ENCODE data around the gene GPSM1.
A peak's percentile ranks its signal among the peaks of the same experiment; 100 is the strongest.

The GPSM1 gene

GRCh38 chr9:136332482-136332983 lies 5.2 kb downstream of the GPSM1 start:
- DNase-seq (ENCODE audit: low spot score) = no peak

- DNase-seq (ENCODE audit: low spot score) = no peak
These were observed 5.7 kb downstream of the GPSM1 start for GRCh38 chr9:136333045-136333444.

GRCh38 chr9:136333486-136333885 lies 6.1 kb downstream of the GPSM1 start:
- DNase-seq (ENCODE audit: low spot score) = no peak

- DNase-seq (ENCODE audit: low spot score) = no peak
These were observed 7.2 kb downstream of the GPSM1 start for GRCh38 chr9:136334541-136334940.

GRCh38 chr9:136335296-136336155 lies 8.2 kb downstream of the GPSM1 start:
- DNase-seq (ENCODE audit: low spot score) = no peak

GRCh38 chr9:136336156-136336870 lies 9.0 kb downstream of the GPSM1 start:
- no peak for DNase-seq (ENCODE audit: low spot score)

GRCh38 chr9:136336881-136337280 lies 9.5 kb downstream of the GPSM1 start:
- DNase-seq (ENCODE audit: low spot score) = no peak

GRCh38 chr9:136337416-136338395 lies 10.4 kb downstream of the GPSM1 start:
- DNase-seq (ENCODE audit: low spot score) = no peak

- DNase-seq (ENCODE audit: low spot score) = no peak
These were observed 11.2 kb downstream of the GPSM1 start for GRCh38 chr9:136338511-136338910.

- DNase-seq (ENCODE audit: low spot score) = peak; percentile 66
These were observed 12.0 kb downstream of the GPSM1 start for GRCh38 chr9:136339173-136339957.

- no peak for DNase-seq (ENCODE audit: low spot score)
These were observed 12.6 kb downstream of the GPSM1 start for GRCh38 chr9:136339958-136340310.

GRCh38 chr9:136340356-136341041 lies 13.2 kb downstream of the GPSM1 start:
- DNase-seq (ENCODE audit: low spot score) = no peak

- DNase-seq (ENCODE audit: low spot score) = no peak
These were observed 13.8 kb downstream of the GPSM1 start for GRCh38 chr9:136341042-136341655.

GRCh38 chr9:136341769-136342168 lies 14.4 kb downstream of the GPSM1 start:
- DNase-seq (ENCODE audit: low spot score) = no peak

- DNase-seq (ENCODE audit: low spot score) = peak; percentile 91
These were observed 15.1 kb downstream of the GPSM1 start for GRCh38 chr9:136342181-136343120.

GRCh38 chr9:136343121-136343883 lies 16.0 kb downstream of the GPSM1 start:
- no peak for DNase-seq (ENCODE audit: low spot score)

- DNase-seq (ENCODE audit: low spot score) = no peak
These were observed 16.5 kb downstream of the GPSM1 start for GRCh38 chr9:136343884-136344269.

Measured in COLO829 (cell line).